Liver (tissue), 9 donors: ENCODE measurements around the gene CCNI2. TPM values are rescaled to one million over a fixed set of nuclear protein-coding genes. Genes with fewer than 3 reads are reported as not detected.

Experiments
- DNase-seq: peaks from one replicate; pipeline ENCODE4 v3.0.0-alpha.2; 2017; ENCODE audit warnings: low spot score
- H3K27ac ChIP-seq, 2 donors: one replicate each; pipeline ENCODE4 v1.7.0; 2013; ENCODE audit warnings: inconsistent platforms in 2 of 2, low read length in 2 of 2, control low read depth in 1 of 2, low read depth in 1 of 2, mild to moderate bottlenecking in 1 of 2
- H3K27me3 ChIP-seq, 4 donors: one replicate each; pipeline versions ENCODE4 v1.6.1 to v1.7.0; 2013; ENCODE audit warnings: low read length in 3 of 4, inconsistent platforms in 1 of 4, mild to moderate bottlenecking in 1 of 4, moderate library complexity in 1 of 4; ENCODE audit not compliant: control insufficient read depth in 4 of 4, insufficient read depth in 4 of 4
- H3K36me3 ChIP-seq, 4 donors: one replicate each; pipeline versions ENCODE4 v1.6.1 to v1.7.0; 2013; ENCODE audit warnings: low read length in 3 of 4, mild to moderate bottlenecking in 3 of 4, low read depth in 1 of 4, moderate library complexity in 1 of 4; ENCODE audit not compliant: control insufficient read depth in 4 of 4, insufficient read depth in 3 of 4
- H3K4me1 ChIP-seq, 4 donors: one replicate each; pipeline versions ENCODE4 v1.6.1 to v1.7.0; 2013; ENCODE audit warnings: low read length in 3 of 4, mild to moderate bottlenecking in 3 of 4, moderate library complexity in 1 of 4; ENCODE audit not compliant: control insufficient read depth in 4 of 4, insufficient read depth in 4 of 4
- H3K4me3 ChIP-seq, 3 donors: one replicate each; pipeline versions ENCODE4 v1.6.1 to v1.7.0; 2013; ENCODE audit warnings: low read length in 3 of 3, control low read depth in 1 of 3, low read depth in 1 of 3, mild to moderate bottlenecking in 1 of 3
- H3K9ac ChIP-seq, 2 donors: one replicate each; pipeline ENCODE4 v1.7.0; 2013; ENCODE audit warnings: low read length in 2 of 2, mild to moderate bottlenecking in 2 of 2, moderate library complexity in 2 of 2, control low read depth in 1 of 2, low read depth in 1 of 2
- H3K9me3 ChIP-seq, 4 donors: one replicate each; pipeline versions ENCODE4 v1.6.1 to v1.7.0; 2013; ENCODE audit warnings: low read length in 3 of 4; ENCODE audit not compliant: control insufficient read depth in 4 of 4
- ATF3 ChIP-seq: IDR thresholded peaks from 2 replicates; pipeline ENCODE4 v1.6.1; 2016; ENCODE audit warnings: antibody characterized with exemption
- CTCF ChIP-seq: fragments of 150-350 bp; IDR thresholded peaks from 2 replicates; pipeline ENCODE4 v1.5.1; 2017; ENCODE audit warnings: improper control_type of control experiment, low read depth, low read length; ENCODE audit not compliant: missing input control
- EGR1 ChIP-seq, 2 donors: IDR thresholded peaks; 2 replicates each; pipeline ENCODE4 v1.6.1; 2016 to 2018; ENCODE audit warnings: antibody characterized with exemption in 2 of 2, low read depth in 2 of 2
- FOXA1 ChIP-seq: IDR thresholded peaks from 2 replicates; pipeline ENCODE4 v1.6.1; 2016; ENCODE audit warnings: antibody characterized with exemption
- FOXA2 ChIP-seq: IDR thresholded peaks from 2 replicates; pipeline ENCODE4 v1.6.1; 2016; ENCODE audit warnings: antibody characterized with exemption
- GABPA ChIP-seq, 2 donors: IDR thresholded peaks in 1 of 2; conservative IDR thresholded peaks in 1 of 2; 2 replicates each; pipeline ENCODE4 v1.6.1; 2016; ENCODE audit warnings: antibody characterized with exemption in 2 of 2, mild to moderate bottlenecking in 1 of 2, moderate library complexity in 1 of 2
- HNF4A ChIP-seq, 2 donors: conservative IDR thresholded peaks; 2 replicates each; pipeline ENCODE4 v1.6.1; 2016; ENCODE audit warnings: antibody characterized with exemption in 2 of 2, mild to moderate bottlenecking in 2 of 2
- HNF4G ChIP-seq: IDR thresholded peaks from 2 replicates; pipeline ENCODE4 v1.6.1; 2016; ENCODE audit warnings: antibody characterized with exemption
- JUND ChIP-seq, 2 donors: IDR thresholded peaks; 2 replicates each; pipeline ENCODE4 v1.6.1; 2016; ENCODE audit warnings: antibody characterized with exemption in 2 of 2
- MAX ChIP-seq: IDR thresholded peaks from 2 replicates; pipeline ENCODE4 v1.6.1; 2016; ENCODE audit warnings: antibody characterized with exemption
- NR2F2 ChIP-seq: IDR thresholded peaks from 2 replicates; pipeline ENCODE4 v1.6.1; 2016; ENCODE audit warnings: antibody characterized with exemption
- RAD21 ChIP-seq, 2 donors: IDR thresholded peaks; 2 replicates each; pipeline ENCODE4 v1.6.1; 2016; ENCODE audit warnings: antibody characterized with exemption in 2 of 2, mild to moderate bottlenecking in 2 of 2
- REST ChIP-seq: IDR thresholded peaks from 2 replicates; pipeline ENCODE4 v1.6.1; 2016; ENCODE audit warnings: antibody characterized with exemption, mild to moderate bottlenecking
- RXRA ChIP-seq, 2 donors: IDR thresholded peaks; 2 replicates each; pipeline ENCODE4 v1.6.1; 2017 to 2018; ENCODE audit warnings: antibody characterized with exemption in 2 of 2, mild to moderate bottlenecking in 1 of 2
- SP1 ChIP-seq: IDR thresholded peaks from 2 replicates; pipeline ENCODE4 v1.6.1; 2018; ENCODE audit warnings: antibody characterized with exemption, mild to moderate bottlenecking
- TAF1 ChIP-seq: conservative IDR thresholded peaks from 2 replicates; pipeline ENCODE4 v1.6.1; 2016; ENCODE audit warnings: antibody characterized with exemption, mild to moderate bottlenecking
- YY1 ChIP-seq: IDR thresholded peaks from 2 replicates; pipeline ENCODE4 v1.6.1; 2016; ENCODE audit warnings: antibody characterized with exemption, mild to moderate bottlenecking
- ZBTB33 ChIP-seq: IDR thresholded peaks from 2 replicates; pipeline ENCODE4 v1.6.1; 2016; ENCODE audit warnings: antibody characterized with exemption
- WGBS: extraction: QIAGEN DNeasy Blood & Tissue Kit; methylation state at CpG from one replicate; pipeline ENCODE4 v1.1.7; 2013; 5-methylcytosine and 5-hydroxymethylcytosine counted together
- polyA plus RNA-seq, 2 donors: library from polyadenylated mRNA; stranded (reverse) in 1 of 2; unstranded in 1 of 2; fragments of 200-250 nt in 1 of 2; fragments of >200 nt in 1 of 2; fragmentation: Nextera tagmentation in 1 of 2; extraction: Ambion mirVana in 1 of 2; gene quantifications; one replicate each; pipeline versions ENCODE4 v1.2.1 to v1.2.3, GENCODE V29; 2013 to 2015
- total RNA-seq, 2 donors: library from RNA; depleted of rRNA; stranded (reverse); fragments of >200 nt; gene quantifications; one replicate each; pipeline ENCODE4 v1.2.3, GENCODE V29; 2014
- donor health status: healthy.
- donor health status: healthy.
- donor health status: healthy.
- donor health status: healthy.
- donor health status: healthy.

Gene CCNI2
- total and polyA plus RNA-seq, 4 donors, result 0.02 to 0.57 (median 0.11) TPM

GRCh38 chr5:132734687-132735086 lies 12.5 kb upstream of the CCNI2 start (continued):
- TF ChIP-seq ATF3 (no peak), FOXA1 (no peak), HNF4A (conservative IDR thresholded peaks at IDR 0.05) (no peak), GABPA (IDR thresholded peaks at IDR 0.05 in 1 of 2, conservative IDR thresholded peaks at IDR 0.05 in 1 of 2) (no peak), EGR1 (IDR thresholded peaks at IDR 0.05; ENCODE audit: low read depth in 2 of 2) (no peak)

- Histone ChIP-seq H3K9ac (no peak within 1 kb of the TSS), H3K36me3 (no peaks in the 10 kb centered on the region), H3K9me3 (no peaks in the 10 kb centered on the region), H3K27ac (peak within 1 kb of the TSS in 1 of 2 donors; percentile 49), H3K4me3 (peak within 1 kb of the TSS; percentile 79 to 93 (median 84)), H3K27me3 (no peaks in the 10 kb centered on the region), H3K4me1 (peaks cover 2 to 11% (median 7%) of the 10 kb centered on the region in 4 donors)
- peak; percentile 17 to 36 for TF ChIP-seq RAD21 (IDR thresholded peaks at IDR 0.05)
- no peak for TF ChIP-seq ATF3
- no peak for TF ChIP-seq SP1
- peak; percentile 59 for TF ChIP-seq YY1
- TF ChIP-seq MAX, result no peak
- TF ChIP-seq CTCF, result peak; percentile 10
- no peak for TF ChIP-seq HNF4G
- peak in 1 of 2 donors; percentile 20 for TF ChIP-seq HNF4A (conservative IDR thresholded peaks at IDR 0.05)
- no peak for TF ChIP-seq GABPA (IDR thresholded peaks at IDR 0.05 in 1 of 2, conservative IDR thresholded peaks at IDR 0.05 in 1 of 2)
- no peak for TF ChIP-seq EGR1 (IDR thresholded peaks at IDR 0.05; ENCODE audit: low read depth in 2 of 2)
- TF ChIP-seq RXRA (IDR thresholded peaks at IDR 0.05), result peak; percentile 9 to 23
- no peak for TF ChIP-seq ZBTB33
- no peak for TF ChIP-seq FOXA1
- TF ChIP-seq TAF1, result no peak
- TF ChIP-seq JUND (IDR thresholded peaks at IDR 0.05), result no peak
- no peak for TF ChIP-seq NR2F2
- no peak for TF ChIP-seq REST
- no peak for TF ChIP-seq FOXA2
- WGBS, result 2% methylated on average over 81 of the region's 81 CpGs
- peak; percentile 96 for DNase-seq
These were observed 10.1 kb upstream of the CCNI2 start, which contains the start of gene KIF3A for GRCh38 chr5:132736853-132737833. Gene KIF3A (minus strand): TSS chr5:132737546. CDS start chr5:132737419, 127 bp downstream.
